GM12878 (cell line): Measurements from ENCODE around the gene ZBTB16. TPM values are rescaled to one million over a fixed set of nuclear protein-coding genes. Genes with fewer than 3 reads are reported as not detected.

ENCODE experiments used
- ATAC-seq: fragments of 200-7000 bp; cut with Tn5 transposase; 3 replicates; pipeline ENCODE4 v1.9.1; 2020; ENCODE audit warnings: mild to moderate bottlenecking, moderate library complexity
- BruUV-seq: library from RNA; stranded (reverse); fragments of 400-500 nt; replicated peaks from 2 replicates; lab custom pipeline; 2021; lab: Mats Ljungman, UMichigan
- CTCF ChIA-PET: fragments of 300-600 bp; sonication (Branson Sonifier 250); formaldehyde crosslinking; extraction: SDS; loops from one replicate; lab custom pipeline; 2021; ENCODE audit warnings: inconsistent platforms; lab: Yijun Ruan, JAX
- POLR2A ChIA-PET: fragments of 350-600 bp; formaldehyde crosslinking; extraction: SDS; loops from one replicate; lab custom pipeline; 2021; ENCODE audit warnings: inconsistent platforms; lab: Charles Lee
- RAD21 ChIA-PET: fragments of 300-600 bp; sonication (Branson Sonifier 250); formaldehyde crosslinking; loops from one replicate; lab custom pipeline; 2023; ENCODE audit warnings: antibody characterized with exemption; ENCODE audit not compliant: unreplicated experiment; lab: Charles Lee
- SMC1A ChIA-PET: fragments of 300-600 bp; sonication (Branson Sonifier 250); formaldehyde crosslinking; loops from one replicate; lab custom pipeline; 2023; ENCODE audit not compliant: unreplicated experiment, uncharacterized antibody; lab: Charles Lee
- DNase-seq: peaks from one replicate; pipeline ENCODE4 v3.0.0-alpha.2; 2011; ENCODE audit warnings: low read depth, low spot score
- FAIRE-seq: peaks from 3 replicates; lab custom pipeline; 2011; peaks lifted over from hg19 to GRCh38; lab: Jason Lieb, UNC
- H2AFZ ChIP-seq: 2 replicates; pipeline ENCODE4 v1.6.0; 2011; ENCODE audit warnings: low read depth, low read length, control low read depth; ENCODE audit not compliant: control insufficient read depth
- H3K27ac ChIP-seq: 2 replicates; pipeline ENCODE4 v1.5.1; 2011; ENCODE audit warnings: control low read depth; ENCODE audit not compliant: control insufficient read depth, insufficient read depth
- H3K27me3 ChIP-seq, 2 experiments: replicated peaks in 1 of 2; 2 replicates each; pipeline versions ENCODE4 v1.6.0 to v1.6.1; 2011; ENCODE audit warnings: low read length in 1 of 2; ENCODE audit not compliant: control insufficient read depth in 2 of 2, insufficient read depth in 2 of 2
- H3K36me3 ChIP-seq, 2 experiments: 2 replicates each; pipeline ENCODE4 v1.5.1; 2011; ENCODE audit warnings: low read length in 1 of 2; ENCODE audit not compliant: control insufficient read depth in 2 of 2, insufficient read depth in 2 of 2
- H3K4me1 ChIP-seq: 2 replicates; pipeline ENCODE4 v1.6.1; 2011; ENCODE audit warnings: mild to moderate bottlenecking, low read length, moderate library complexity, mixed read lengths; ENCODE audit not compliant: control insufficient read depth, insufficient read depth
- H3K4me2 ChIP-seq: 2 replicates; pipeline ENCODE4 v1.6.0; 2011; ENCODE audit warnings: control low read depth; ENCODE audit not compliant: control insufficient read depth, insufficient read depth
- H3K4me3 ChIP-seq: fragments of 200-600 bp; sonication (generic); 2 replicates; pipeline ENCODE4 v1.5.1; 2016
- H3K79me2 ChIP-seq: 2 replicates; pipeline ENCODE4 v1.6.0; 2011; ENCODE audit warnings: low read length; ENCODE audit not compliant: control insufficient read depth, insufficient read depth
- H3K9ac ChIP-seq: 2 replicates; pipeline ENCODE4 v1.8.0; 2011; ENCODE audit warnings: low read length, control low read depth, mixed read lengths; ENCODE audit not compliant: control insufficient read depth, insufficient read depth
- H3K9me3 ChIP-seq: replicated peaks from 3 replicates; pipeline ENCODE4 v1.5.1; 2011; ENCODE audit warnings: mild to moderate bottlenecking, low read length; ENCODE audit not compliant: control insufficient read depth, insufficient read depth
- H4K20me1 ChIP-seq: 2 replicates; pipeline ENCODE4 v1.6.0; 2011; ENCODE audit not compliant: control insufficient read depth, insufficient read depth
- CBX5 ChIP-seq: sonication (generic); IDR thresholded peaks from 2 replicates; pipeline ENCODE4 v1.6.1; 2016; ENCODE audit warnings: low read depth, moderate library complexity, mild to moderate bottlenecking, inconsistent platforms
- NRF1 ChIP-seq: conservative IDR thresholded peaks from 2 replicates; pipeline ENCODE4 v1.6.1; 2011; ENCODE audit warnings: mild to moderate bottlenecking, low read depth, low read length, improper control_type of control experiment
- SREBF2 ChIP-seq: IDR thresholded peaks from 2 replicates; pipeline ENCODE4 v1.6.1; 2012; ENCODE audit warnings: mild to moderate bottlenecking, low read length
- TAF1 ChIP-seq: IDR thresholded peaks from 2 replicates; pipeline ENCODE4 v1.6.1; 2011; ENCODE audit warnings: mild to moderate bottlenecking, low read depth, low read length, borderline replicate concordance
- WGBS: methylation state at CpG from one replicate; pipeline ENCODE4 v1.1.6; 2016; ENCODE audit warnings: low lambda C conversion rate; ENCODE audit not compliant: insufficient replicate concordance, insufficient coverage; ENCODE audit errors: missing lambda C conversion rate; 5-methylcytosine and 5-hydroxymethylcytosine counted together
- in situ Hi-C: fragments of 300-500 bp; cut with MboI; formaldehyde crosslinking; loops from 9 replicates; pipeline ENCODE4 v1.14.3; 2018; ENCODE audit warnings: mixed read lengths
- intact Hi-C: fragments of 100-400 bp; cut with micrococcal nuclease; formaldehyde crosslinking; loops from one replicate; pipeline ENCODE4 v1.14.2; 2022; ENCODE audit not compliant: unreplicated experiment
- polyA plus RNA-seq, 11 experiments: library from polyadenylated mRNA; depleted of rRNA in 4 of 11; unstranded in 6 of 11; stranded (reverse) in 5 of 11; fragments of >200 nt; fragmentation: Nextera tagmentation in 4 of 11; fragmentation: Illumina TruSeq in 1 of 11; extraction: Ambion mirVana in 4 of 11; extraction: Trizol in 1 of 11; gene quantifications; 1 replicate in 1 of 11; 2 replicates in 10 of 11; pipeline versions ENCODE4 v1.2.1 to v1.2.3, GENCODE V29; 2011 to 2016; ENCODE audit warnings: inconsistent platforms in 2 of 11, missing spikeins in 2 of 11, low read depth in 1 of 11
- total RNA-seq, 4 experiments: library from RNA; depleted of rRNA in 3 of 4; stranded (reverse); fragments of >200 nt in 3 of 4; fragmentation: Illumina TruSeq in 1 of 4; extraction: Trizol in 1 of 4; gene quantifications; 2 replicates each; pipeline versions ENCODE4 v1.2.1 to v1.2.3, GENCODE V29; 2013 to 2021
- TF ChIP-seq, protein P1 (sequence below): IDR thresholded peaks from 2 replicates; pipeline ENCODE4 v1.6.1; 2011; ENCODE audit warnings: low read depth, mild to moderate bottlenecking, low read length, moderate library complexity, borderline replicate concordance; ENCODE audit errors: extremely low read depth
- TF ChIP-seq, protein P2 (sequence below), 3 experiments: IDR thresholded peaks in 2 of 3; conservative IDR thresholded peaks in 1 of 3; 2 replicates each; pipeline ENCODE4 v1.5.1; 2011; ENCODE audit warnings: low read depth in 3 of 3, low read length in 3 of 3, mild to moderate bottlenecking in 3 of 3, control low read depth in 2 of 3, moderate library complexity in 2 of 3, inconsistent platforms in 1 of 3, mixed read lengths in 1 of 3; ENCODE audit not compliant: control insufficient read depth in 2 of 3, insufficient read depth in 1 of 3; ENCODE audit errors: extremely low read depth in 1 of 3

ZBTB16 gene
- total and polyA plus RNA-seq, 10 of the 15 experiments (the other 5 are each of a cell fraction or from before 2014, with no cell fraction given): 0.38 TPM; not detected in 9

DNA sequence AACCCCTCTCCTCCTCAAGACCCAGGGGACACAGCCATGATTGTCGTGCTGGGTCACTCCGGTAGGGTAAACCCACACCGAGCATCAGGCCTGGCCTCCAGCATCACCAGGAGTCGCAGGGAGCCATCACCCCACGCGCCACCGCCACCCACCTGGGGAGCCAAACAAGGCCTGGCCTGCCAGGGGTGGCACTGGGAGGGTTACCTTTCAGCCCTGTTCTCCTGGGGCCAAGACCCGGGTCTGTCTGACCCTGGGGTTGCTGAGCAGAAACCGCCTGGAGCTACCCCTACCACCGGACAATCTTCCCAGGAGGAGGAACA, 197.4 kb downstream of the ZBTB16 start:
- no TSS peak for BruUV-seq
- Histone ChIP-seq H3K27me3 (peaks cover 0 to 4% of the 10 kb centered on the region in 2 experiments; a peak in 3 of 4 replicates), H4K20me1 (no peaks in the 10 kb centered on the region; the same call in 1 of the 2 replicates), H3K9ac (no peak overlapping the region)
- intact Hi-C loops: no loop called here
- in situ Hi-C loops: no loop called here
- no peak for TF ChIP-seq TAF1
- TF ChIP-seq SREBF2: no peak
- TF ChIP-seq, protein P1, sequence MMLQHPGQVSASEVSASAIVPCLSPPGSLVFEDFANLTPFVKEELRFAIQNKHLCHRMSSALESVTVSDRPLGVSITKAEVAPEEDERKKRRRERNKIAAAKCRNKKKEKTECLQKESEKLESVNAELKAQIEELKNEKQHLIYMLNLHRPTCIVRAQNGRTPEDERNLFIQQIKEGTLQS: no peak
- TF ChIP-seq NRF1: no peak
- no peak for TF ChIP-seq CBX5
- TF ChIP-seq, protein P2, sequence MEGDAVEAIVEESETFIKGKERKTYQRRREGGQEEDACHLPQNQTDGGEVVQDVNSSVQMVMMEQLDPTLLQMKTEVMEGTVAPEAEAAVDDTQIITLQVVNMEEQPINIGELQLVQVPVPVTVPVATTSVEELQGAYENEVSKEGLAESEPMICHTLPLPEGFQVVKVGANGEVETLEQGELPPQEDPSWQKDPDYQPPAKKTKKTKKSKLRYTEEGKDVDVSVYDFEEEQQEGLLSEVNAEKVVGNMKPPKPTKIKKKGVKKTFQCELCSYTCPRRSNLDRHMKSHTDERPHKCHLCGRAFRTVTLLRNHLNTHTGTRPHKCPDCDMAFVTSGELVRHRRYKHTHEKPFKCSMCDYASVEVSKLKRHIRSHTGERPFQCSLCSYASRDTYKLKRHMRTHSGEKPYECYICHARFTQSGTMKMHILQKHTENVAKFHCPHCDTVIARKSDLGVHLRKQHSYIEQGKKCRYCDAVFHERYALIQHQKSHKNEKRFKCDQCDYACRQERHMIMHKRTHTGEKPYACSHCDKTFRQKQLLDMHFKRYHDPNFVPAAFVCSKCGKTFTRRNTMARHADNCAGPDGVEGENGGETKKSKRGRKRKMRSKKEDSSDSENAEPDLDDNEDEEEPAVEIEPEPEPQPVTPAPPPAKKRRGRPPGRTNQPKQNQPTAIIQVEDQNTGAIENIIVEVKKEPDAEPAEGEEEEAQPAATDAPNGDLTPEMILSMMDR (IDR thresholded peaks at IDR 0.05 in 2 of 3, conservative IDR thresholded peaks at IDR 0.05 in 1 of 3; ENCODE audit: control insufficient read depth in 2 of 3, extremely low read depth in 1 of 3, insufficient read depth in 1 of 3, low read depth in 3 of 3, low read length in 3 of 3): no peak
- TF ChIP-seq, all 136 proteins: peak for 0
- POLR2A ChIA-PET: no interaction called here
- no peaks in the 10 kb centered on the region for H3K36me3 ChIP-seq
- no peaks in the 10 kb centered on the region for H3K4me1 ChIP-seq
- H3K4me3 ChIP-seq: no peak overlapping the region
- SMC1A ChIA-PET: no interaction called here
- no peak overlapping the region for H3K4me2 ChIP-seq
- 47% methylated on average over 10 of the region's 10 CpGs for WGBS
- no peak for DNase-seq
- no peak for FAIRE-seq
- RAD21 ChIA-PET: no interaction called here
- no peak overlapping the region for H3K27ac ChIP-seq
- ATAC-seq: no peak
- H3K79me2 ChIP-seq: no peaks in the 10 kb centered on the region
- CTCF ChIA-PET: interaction anchor here (8.8 kb wide), 1 partner anchor 360 kb away, joined by 120 read pairs; no protein-coding TSS in a partner anchor
- H3K9me3 ChIP-seq: no peaks in the 10 kb centered on the region
- no peak overlapping the region for H2AFZ ChIP-seq
